Measurements from ENCODE around the gene PMCH. TPM values are rescaled to one million over a fixed set of nuclear protein-coding genes. Genes with fewer than 3 reads are reported as not detected.
"Not testable (repeated sequence)": the region's sequence is repeated elsewhere in the genome, so short reads cannot be mapped to it uniquely, and the experiment has no call there.

The PMCH gene, protein sequence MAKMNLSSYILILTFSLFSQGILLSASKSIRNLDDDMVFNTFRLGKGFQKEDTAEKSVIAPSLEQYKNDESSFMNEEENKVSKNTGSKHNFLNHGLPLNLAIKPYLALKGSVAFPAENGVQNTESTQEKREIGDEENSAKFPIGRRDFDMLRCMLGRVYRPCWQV
- polyA plus RNA-seq (2013, experiment 1 of 4) = not detected
- polyA plus RNA-seq (2013, experiment 2 of 4) = not detected
- not detected for polyA plus RNA-seq (2013, experiment 3 of 4)
- not detected for polyA plus RNA-seq (2013, experiment 4 of 4)

DNA sequence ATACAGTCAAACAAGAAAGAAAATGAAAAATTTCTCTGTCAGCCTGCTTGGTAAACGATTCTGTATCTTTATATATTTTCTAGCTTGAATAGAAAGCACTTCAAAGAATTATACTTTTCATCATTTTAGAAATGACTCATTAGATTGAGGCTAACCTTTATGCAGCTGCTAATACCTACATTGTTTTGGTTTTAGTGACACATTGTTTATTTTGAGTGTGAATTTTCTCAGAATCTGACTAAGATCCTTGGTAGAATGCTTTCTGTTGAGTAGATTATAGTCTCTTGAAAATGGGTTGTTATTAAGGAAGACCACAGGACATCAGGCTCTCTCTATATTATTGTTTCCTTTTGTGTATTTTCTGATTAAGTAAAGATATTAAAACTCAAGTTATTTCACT is at the start of gene PMCH:
Gene PMCH (minus strand): TSS at position 45 of the 400 bp plus-strand sequence. CDS start 63 bp downstream, outside the sequence.
- WGBS, 2 experiments = 100% methylated on average over 1 of the region's 1 CpG; no CpG with 5 or more reads in 1 of the 2 experiments
- no peak within 1 kb of the TSS for H3K27ac ChIP-seq (ENCODE audit: insufficient read depth, low read depth, low read length, poor library complexity, severe bottlenecking)
- no peak within 1 kb of the TSS for H3K4me3 ChIP-seq (ENCODE audit: insufficient read depth, low read depth, low read length)
- H3K4me1 ChIP-seq (ENCODE audit: control insufficient read depth, insufficient read depth, low read length) = no peaks in the 10 kb centered on the region
- H3K36me3 ChIP-seq (ENCODE audit: control insufficient read depth, insufficient read depth, low read length) = no peaks in the 10 kb centered on the region
- H3K27me3 ChIP-seq (ENCODE audit: control insufficient read depth, insufficient read depth, low read length, poor library complexity, severe bottlenecking) = no peaks in the 10 kb centered on the region
- no peaks in the 10 kb centered on the region for H3K9me3 ChIP-seq (ENCODE audit: control insufficient read depth, low read length)

DNA sequence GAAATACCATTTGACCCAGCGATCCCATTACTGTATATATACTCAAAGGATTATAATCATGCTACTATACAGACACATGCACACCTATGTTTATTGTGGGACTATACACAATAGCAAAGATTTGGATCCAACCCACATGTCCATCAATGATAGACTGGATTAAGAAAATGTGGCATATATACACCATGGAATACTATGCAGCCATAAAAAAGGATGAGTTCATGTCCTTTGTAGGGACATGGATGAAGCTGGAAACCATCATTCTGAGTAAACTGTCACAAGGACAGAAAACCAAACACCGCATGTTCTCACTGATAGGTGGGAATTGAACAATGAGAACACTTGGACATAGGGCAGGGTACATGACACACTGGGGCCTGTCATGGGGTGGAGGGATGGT is 43.2 kb upstream of the PMCH start:
- not testable (repeated sequence) for H3K9me3 ChIP-seq (ENCODE audit: control insufficient read depth, low read length); H3K4me1 ChIP-seq (ENCODE audit: control insufficient read depth, insufficient read depth, low read length); H3K27me3 ChIP-seq (ENCODE audit: control insufficient read depth, insufficient read depth, low read length, poor library complexity, severe bottlenecking); H3K36me3 ChIP-seq (ENCODE audit: control insufficient read depth, insufficient read depth, low read length); H3K4me3 ChIP-seq (ENCODE audit: insufficient read depth, low read depth, low read length); H3K27ac ChIP-seq (ENCODE audit: insufficient read depth, low read depth, low read length, poor library complexity, severe bottlenecking)
- WGBS, 2 experiments = 92 to 98% methylated on average over 2 of the region's 2 CpGs

DNA sequence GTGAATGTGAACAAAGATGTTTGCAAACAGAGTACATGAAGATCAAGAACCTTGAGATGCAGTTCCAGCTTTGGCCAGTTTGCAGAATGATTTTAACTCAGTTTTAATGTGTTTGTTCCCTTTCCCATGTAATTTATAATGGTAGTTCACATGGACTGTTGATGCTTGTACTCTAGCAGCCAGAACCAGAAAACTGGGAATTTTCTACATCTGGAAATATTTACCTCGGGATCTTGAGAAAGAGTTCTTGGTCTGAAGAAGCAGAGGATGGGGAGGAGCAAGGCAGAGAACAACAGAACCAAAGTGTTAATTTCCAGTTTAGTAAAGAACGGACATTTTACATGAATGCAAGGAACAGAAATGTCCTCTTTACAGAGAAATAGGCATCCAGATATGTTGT is 37.0 kb upstream of the PMCH start:
- Histone ChIP-seq H3K4me1 (ENCODE audit: control insufficient read depth, insufficient read depth, low read length) (no peaks in the 10 kb centered on the region), H3K4me3 (ENCODE audit: insufficient read depth, low read depth, low read length) (no peak overlapping the region), H3K27me3 (ENCODE audit: control insufficient read depth, insufficient read depth, low read length, poor library complexity, severe bottlenecking) (no peaks in the 10 kb centered on the region), H3K36me3 (ENCODE audit: control insufficient read depth, insufficient read depth, low read length) (no peaks in the 10 kb centered on the region), H3K9me3 (ENCODE audit: control insufficient read depth, low read length) (no peaks in the 10 kb centered on the region), H3K27ac (ENCODE audit: insufficient read depth, low read depth, low read length, poor library complexity, severe bottlenecking) (no peak overlapping the region)
- WGBS, 2 experiments = 95 to 97% methylated on average over 2 of the region's 2 CpGs

DNA sequence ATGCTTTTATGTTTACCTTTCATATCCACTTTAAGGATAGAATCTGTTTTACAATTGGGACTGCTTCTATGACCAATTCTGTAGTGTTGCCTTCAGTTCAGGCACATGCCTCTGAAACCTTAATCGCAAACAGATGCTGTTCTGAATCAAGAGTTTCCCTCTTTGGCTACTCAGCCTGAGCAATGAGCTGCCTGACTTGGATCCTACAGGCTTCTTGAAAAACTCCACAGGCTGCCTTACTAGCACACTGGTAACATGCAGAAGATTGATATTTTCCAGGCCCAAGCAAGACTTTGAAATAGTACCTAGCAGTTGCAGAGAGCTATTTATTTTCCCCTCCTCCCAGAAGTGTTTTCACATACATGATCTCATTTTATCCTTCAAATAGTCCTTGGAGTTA is 34.8 kb upstream of the PMCH start:
- Histone ChIP-seq H3K9me3 (ENCODE audit: control insufficient read depth, low read length) (no peaks in the 10 kb centered on the region), H3K36me3 (ENCODE audit: control insufficient read depth, insufficient read depth, low read length) (no peaks in the 10 kb centered on the region), H3K27ac (ENCODE audit: insufficient read depth, low read depth, low read length, poor library complexity, severe bottlenecking) (no peak overlapping the region), H3K4me1 (ENCODE audit: control insufficient read depth, insufficient read depth, low read length) (no peaks in the 10 kb centered on the region), H3K27me3 (ENCODE audit: control insufficient read depth, insufficient read depth, low read length, poor library complexity, severe bottlenecking) (no peaks in the 10 kb centered on the region), H3K4me3 (ENCODE audit: insufficient read depth, low read depth, low read length) (no peak overlapping the region)
- 91 to 92% methylated on average over 1 of the region's 1 CpG for WGBS, 2 experiments

DNA sequence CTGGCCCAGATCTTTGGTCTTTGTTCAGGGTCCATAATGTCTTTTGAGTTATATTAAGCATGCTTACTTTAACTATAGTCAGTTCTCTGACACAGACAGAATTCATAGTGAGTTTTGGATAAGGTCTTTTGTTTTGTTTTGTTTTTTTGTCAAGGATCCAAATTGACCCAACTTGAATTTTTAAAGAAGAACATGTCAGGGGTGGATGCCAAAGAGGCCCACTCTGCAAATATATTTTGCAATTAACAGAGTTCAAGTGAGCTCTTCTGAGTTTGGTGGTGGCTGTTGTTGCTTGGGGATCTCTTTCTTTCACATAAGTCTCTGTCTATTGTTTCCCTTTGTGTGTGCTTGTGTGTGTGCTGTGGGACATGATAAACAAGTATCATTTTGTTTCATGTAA is 34.4 kb upstream of the PMCH start:
- Histone ChIP-seq H3K27ac (ENCODE audit: insufficient read depth, low read depth, low read length, poor library complexity, severe bottlenecking) (no peak overlapping the region), H3K27me3 (ENCODE audit: control insufficient read depth, insufficient read depth, low read length, poor library complexity, severe bottlenecking) (no peaks in the 10 kb centered on the region), H3K36me3 (ENCODE audit: control insufficient read depth, insufficient read depth, low read length) (no peaks in the 10 kb centered on the region)

DNA sequence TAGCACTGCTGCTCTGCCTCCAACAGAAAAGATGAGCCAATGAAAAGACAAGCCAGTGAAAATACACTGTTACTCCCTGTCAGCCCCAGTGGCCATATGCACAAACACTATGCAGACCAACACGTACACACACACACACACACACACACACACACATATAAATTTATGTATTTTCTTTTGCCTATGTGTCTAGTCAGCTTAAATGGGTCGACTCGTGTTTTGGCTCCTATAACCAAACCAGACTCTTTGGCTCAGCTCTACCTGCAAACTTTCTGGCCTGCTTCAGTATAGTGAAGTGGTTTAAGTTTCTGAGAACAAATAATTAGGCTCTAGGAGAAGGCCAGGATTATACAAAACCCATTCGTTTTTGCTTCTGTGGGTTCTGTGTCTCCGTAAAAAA is 30.3 kb upstream of the PMCH start:
- Histone ChIP-seq H3K4me3 (ENCODE audit: insufficient read depth, low read depth, low read length) (no peak overlapping the region), H3K9me3 (ENCODE audit: control insufficient read depth, low read length) (no peaks in the 10 kb centered on the region), H3K4me1 (ENCODE audit: control insufficient read depth, insufficient read depth, low read length) (no peaks in the 10 kb centered on the region), H3K27ac (ENCODE audit: insufficient read depth, low read depth, low read length, poor library complexity, severe bottlenecking) (no peak overlapping the region), H3K36me3 (ENCODE audit: control insufficient read depth, insufficient read depth, low read length) (no peaks in the 10 kb centered on the region), H3K27me3 (ENCODE audit: control insufficient read depth, insufficient read depth, low read length, poor library complexity, severe bottlenecking) (no peaks in the 10 kb centered on the region)
- 90 to 94% methylated on average over 5 of the region's 5 CpGs for WGBS, 2 experiments

More for the DNA sequence above, 34.4 kb upstream of the PMCH start:
- H3K4me3 ChIP-seq (ENCODE audit: insufficient read depth, low read depth, low read length) = no peak overlapping the region
- no peaks in the 10 kb centered on the region for H3K9me3 ChIP-seq (ENCODE audit: control insufficient read depth, low read length)
- no peaks in the 10 kb centered on the region for H3K4me1 ChIP-seq (ENCODE audit: control insufficient read depth, insufficient read depth, low read length)

DNA sequence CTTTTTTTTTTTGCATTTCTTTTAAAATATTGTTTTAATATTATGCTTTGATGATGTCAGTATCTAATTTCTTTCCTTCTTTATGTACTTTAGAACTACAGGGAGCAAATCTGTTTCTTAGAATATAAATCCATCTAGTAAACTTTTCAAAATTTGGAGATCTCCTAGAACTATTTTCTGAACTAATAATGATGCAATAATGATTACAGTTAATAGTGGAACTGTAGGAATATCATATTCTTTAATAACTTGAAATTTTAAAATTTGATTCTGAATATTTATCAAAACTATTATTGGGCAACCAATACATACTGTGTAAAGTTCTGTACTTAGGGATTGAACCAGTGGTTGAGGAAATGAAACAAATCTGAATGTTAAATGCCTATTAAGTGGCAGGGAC is 23.1 kb upstream of the PMCH start:
- H3K36me3 ChIP-seq (ENCODE audit: control insufficient read depth, insufficient read depth, low read length) = no peaks in the 10 kb centered on the region
- H3K27me3 ChIP-seq (ENCODE audit: control insufficient read depth, insufficient read depth, low read length, poor library complexity, severe bottlenecking) = no peaks in the 10 kb centered on the region
- no peaks in the 10 kb centered on the region for H3K9me3 ChIP-seq (ENCODE audit: control insufficient read depth, low read length)
- H3K4me3 ChIP-seq (ENCODE audit: insufficient read depth, low read depth, low read length) = no peak overlapping the region
- no peak overlapping the region for H3K27ac ChIP-seq (ENCODE audit: insufficient read depth, low read depth, low read length, poor library complexity, severe bottlenecking)
- H3K4me1 ChIP-seq (ENCODE audit: control insufficient read depth, insufficient read depth, low read length) = no peaks in the 10 kb centered on the region

DNA sequence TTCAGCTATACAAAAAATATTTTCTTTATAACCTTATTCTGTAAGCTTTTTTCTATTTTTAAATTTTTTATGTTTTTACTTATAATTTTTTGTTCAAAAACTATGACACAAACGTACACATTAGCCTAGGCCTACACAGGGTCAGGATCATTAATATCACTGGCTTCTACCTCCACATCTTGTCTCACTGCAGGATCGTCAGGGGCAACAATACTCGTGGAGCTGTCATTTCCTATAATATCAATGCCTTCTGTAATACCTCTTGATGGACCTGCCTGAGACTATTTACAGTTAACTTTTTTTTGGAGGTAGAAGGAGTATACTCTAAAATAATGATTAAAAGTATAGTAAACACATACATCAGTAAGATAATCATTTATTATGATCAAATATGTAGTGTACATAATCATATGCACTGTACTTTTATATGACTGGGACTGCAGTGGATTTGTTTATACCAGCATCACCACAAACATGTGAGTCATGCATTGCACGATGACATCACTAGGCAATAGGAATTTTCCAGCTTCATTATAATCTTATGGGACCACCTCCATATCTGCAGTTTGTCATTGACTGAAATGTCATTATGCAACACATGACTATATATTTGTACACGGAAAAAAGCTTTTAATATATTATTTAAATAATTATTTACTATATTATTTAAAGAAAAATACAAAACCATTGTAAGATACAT is 18.5 kb upstream of the PMCH start:
- Histone ChIP-seq H3K36me3 (ENCODE audit: control insufficient read depth, insufficient read depth, low read length) (no peaks in the 10 kb centered on the region), H3K27ac (ENCODE audit: insufficient read depth, low read depth, low read length, poor library complexity, severe bottlenecking) (no peak overlapping the region), H3K9me3 (ENCODE audit: control insufficient read depth, low read length) (no peaks in the 10 kb centered on the region), H3K4me1 (ENCODE audit: control insufficient read depth, insufficient read depth, low read length) (no peaks in the 10 kb centered on the region), H3K27me3 (ENCODE audit: control insufficient read depth, insufficient read depth, low read length, poor library complexity, severe bottlenecking) (no peaks in the 10 kb centered on the region), H3K4me3 (ENCODE audit: insufficient read depth, low read depth, low read length) (no peak overlapping the region)
- WGBS, 2 experiments = 93 to 95% methylated on average over 4 of the region's 5 CpGs

DNA sequence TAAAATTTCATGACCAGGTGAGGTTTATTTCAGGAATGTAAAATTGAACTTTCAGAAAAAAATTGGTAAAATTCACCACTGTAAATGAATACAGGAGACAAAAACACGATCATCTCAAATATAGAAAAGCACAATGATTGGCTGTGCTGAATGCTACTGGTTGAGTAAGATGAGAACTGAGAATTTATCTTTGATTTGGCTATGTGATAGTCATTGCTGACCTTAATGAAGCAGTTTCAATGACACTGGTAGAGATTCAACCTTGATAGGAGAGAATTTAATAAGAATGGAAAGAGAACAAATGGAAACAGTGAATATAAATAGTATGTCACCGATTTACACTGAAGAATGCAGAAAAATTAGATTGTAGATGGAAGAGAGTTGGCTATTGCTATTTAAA is 6.4 kb upstream of the PMCH start:
- Histone ChIP-seq H3K27me3 (ENCODE audit: control insufficient read depth, insufficient read depth, low read length, poor library complexity, severe bottlenecking) (no peaks in the 10 kb centered on the region), H3K27ac (ENCODE audit: insufficient read depth, low read depth, low read length, poor library complexity, severe bottlenecking) (no peak overlapping the region), H3K4me1 (ENCODE audit: control insufficient read depth, insufficient read depth, low read length) (no peaks in the 10 kb centered on the region), H3K4me3 (ENCODE audit: insufficient read depth, low read depth, low read length) (no peak overlapping the region), H3K36me3 (ENCODE audit: control insufficient read depth, insufficient read depth, low read length) (no peaks in the 10 kb centered on the region), H3K9me3 (ENCODE audit: control insufficient read depth, low read length) (no peaks in the 10 kb centered on the region)
- WGBS, 2 experiments = 93 to 99% methylated on average over 2 of the region's 2 CpGs

DNA sequence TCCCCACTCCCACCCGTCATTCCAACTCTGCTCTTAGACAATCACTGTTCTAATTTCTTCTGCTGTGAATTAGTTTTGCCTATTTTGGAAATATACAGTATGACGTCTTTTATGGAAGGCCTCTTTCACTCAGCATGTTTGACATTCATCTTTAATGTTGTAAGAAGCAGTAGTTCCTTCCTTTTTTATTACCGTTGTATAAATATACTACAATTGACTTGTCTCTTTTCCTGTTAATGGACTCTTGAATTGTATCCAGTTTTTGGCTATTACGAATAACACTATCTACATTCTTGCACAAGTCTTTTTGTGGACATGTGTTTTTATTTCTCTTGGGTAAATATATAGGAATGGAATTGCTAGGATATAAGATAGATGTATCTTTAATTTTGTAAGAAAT is 4.9 kb upstream of the PMCH start:
- Histone ChIP-seq H3K9me3 (ENCODE audit: control insufficient read depth, low read length) (no peaks in the 10 kb centered on the region), H3K27me3 (ENCODE audit: control insufficient read depth, insufficient read depth, low read length, poor library complexity, severe bottlenecking) (no peaks in the 10 kb centered on the region), H3K27ac (ENCODE audit: insufficient read depth, low read depth, low read length, poor library complexity, severe bottlenecking) (no peak overlapping the region), H3K4me3 (ENCODE audit: insufficient read depth, low read depth, low read length) (no peak overlapping the region), H3K36me3 (ENCODE audit: control insufficient read depth, insufficient read depth, low read length) (no peaks in the 10 kb centered on the region), H3K4me1 (ENCODE audit: control insufficient read depth, insufficient read depth, low read length) (no peaks in the 10 kb centered on the region)
- WGBS, 2 experiments = 91 to 100% methylated on average over 1 to 3 of the region's 4 CpGs
